Activated CD8-positive, alpha-beta T cell treated with anti-CD3 and anti-CD28 coated beads for 36 hours (primary cell): Measurements from ENCODE around the gene GDF7. TPM values are rescaled to one million over a fixed set of nuclear protein-coding genes. Genes with fewer than 3 reads are reported as not detected.

ENCODE experiments used
- ATAC-seq: fragments of 200-7000 bp; cut with Tn5 transposase; one replicate; pipeline ENCODE4 v1.10.0; 2021; ENCODE audit warnings: mild to moderate bottlenecking, moderate library complexity
- CTCF ChIA-PET: fragments of 350-600 bp; sonication (Branson Sonifier 250); formaldehyde crosslinking; loops from one replicate; lab custom pipeline; 2021; ENCODE audit warnings: antibody characterized with exemption; lab: Charles Lee
- POLR2A ChIA-PET: fragments of 350-600 bp; sonication (Branson Sonifier 250); formaldehyde crosslinking; loops from one replicate; lab custom pipeline; 2021; ENCODE audit warnings: antibody characterized with exemption; lab: Charles Lee
- DNase-seq: peaks from one replicate; pipeline ENCODE4 v3.0.0-alpha.2; 2020
- H3K27ac Mint-ChIP-seq: one replicate; pipeline ENCODE4 v1.8.0; 2021; ENCODE audit warnings: mild to moderate bottlenecking, mixed read lengths
- H3K27me3 Mint-ChIP-seq: one replicate; pipeline ENCODE4 v1.8.0; 2021; ENCODE audit warnings: mixed read lengths
- H3K36me3 Mint-ChIP-seq: one replicate; pipeline ENCODE4 v1.8.0; 2021; ENCODE audit warnings: low read depth, mixed read lengths
- H3K4me1 Mint-ChIP-seq: one replicate; pipeline ENCODE4 v1.8.0; 2021; ENCODE audit warnings: low read depth, mixed read lengths
- H3K4me3 Mint-ChIP-seq: one replicate; pipeline ENCODE4 v1.8.0; 2021; ENCODE audit warnings: mild to moderate bottlenecking, moderate library complexity, mixed read lengths
- H3K9me3 Mint-ChIP-seq: one replicate; pipeline ENCODE4 v1.8.0; 2021; ENCODE audit warnings: mixed read lengths
- intact Hi-C: fragments of 100-400 bp; cut with micrococcal nuclease; formaldehyde crosslinking; loops from one replicate; pipeline ENCODE4 v1.10.0; 2022
- total RNA-seq, 2 experiments: library from RNA; stranded (reverse); gene quantifications; one replicate each; pipeline ENCODE4 v1.2.3, GENCODE V29; 2021
- TF ChIP-seq, protein P1 (sequence below): fragments of 200-600 bp; IDR thresholded peaks from one replicate; pipeline ENCODE4 v1.8.0; 2022; ENCODE audit warnings: antibody characterized with exemption, mild to moderate bottlenecking

Gene GDF7
- total RNA-seq, 2 experiments from 2014 or later, result not detected

DNA sequence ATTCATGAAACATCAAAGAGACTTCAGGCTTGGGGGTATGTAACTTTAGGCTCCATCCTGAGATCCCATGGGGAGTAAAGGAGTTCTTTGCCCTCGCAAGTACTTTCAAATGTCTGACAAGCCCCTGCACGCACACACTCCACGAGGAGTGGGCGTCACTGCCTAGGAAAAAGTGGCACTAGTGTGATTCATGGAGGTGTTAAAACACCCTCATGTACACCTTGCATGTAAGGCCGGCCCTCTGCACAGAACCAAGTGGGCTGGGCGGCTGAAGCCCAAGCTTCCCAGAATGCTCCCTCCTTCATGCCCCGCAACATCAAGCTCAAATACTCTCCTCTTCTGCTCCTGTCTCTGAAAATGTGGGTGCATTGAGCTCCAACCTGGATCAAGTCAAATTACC, 23.9 kb upstream of the GDF7 start:
- DNase-seq, result no peak
- ATAC-seq, result no peak
- Mint-ChIP-seq H3K4me1 (no peaks in the 10 kb centered on the region), H3K4me3 (no peak overlapping the region), H3K9me3 (no peaks in the 10 kb centered on the region), H3K36me3 (no peaks in the 10 kb centered on the region), H3K27ac (no peak overlapping the region), H3K27me3 (no peaks in the 10 kb centered on the region)
- ChIA-PET POLR2A (interaction anchor here (0.6 to 1.4 kb wide), 2 partner anchors 7 to 196 kb away, joined by 3 to 4 read pairs; partner anchors contain the start of genes HS1BP3 and RHOB), CTCF (interaction anchor here (0.6 to 7.6 kb wide), 38 partner anchors 8 to 327 kb away, joined by 3 to 117 read pairs (median 4); partner anchors contain the start of genes HS1BP3 and RHOB)
- TF ChIP-seq, protein P1, sequence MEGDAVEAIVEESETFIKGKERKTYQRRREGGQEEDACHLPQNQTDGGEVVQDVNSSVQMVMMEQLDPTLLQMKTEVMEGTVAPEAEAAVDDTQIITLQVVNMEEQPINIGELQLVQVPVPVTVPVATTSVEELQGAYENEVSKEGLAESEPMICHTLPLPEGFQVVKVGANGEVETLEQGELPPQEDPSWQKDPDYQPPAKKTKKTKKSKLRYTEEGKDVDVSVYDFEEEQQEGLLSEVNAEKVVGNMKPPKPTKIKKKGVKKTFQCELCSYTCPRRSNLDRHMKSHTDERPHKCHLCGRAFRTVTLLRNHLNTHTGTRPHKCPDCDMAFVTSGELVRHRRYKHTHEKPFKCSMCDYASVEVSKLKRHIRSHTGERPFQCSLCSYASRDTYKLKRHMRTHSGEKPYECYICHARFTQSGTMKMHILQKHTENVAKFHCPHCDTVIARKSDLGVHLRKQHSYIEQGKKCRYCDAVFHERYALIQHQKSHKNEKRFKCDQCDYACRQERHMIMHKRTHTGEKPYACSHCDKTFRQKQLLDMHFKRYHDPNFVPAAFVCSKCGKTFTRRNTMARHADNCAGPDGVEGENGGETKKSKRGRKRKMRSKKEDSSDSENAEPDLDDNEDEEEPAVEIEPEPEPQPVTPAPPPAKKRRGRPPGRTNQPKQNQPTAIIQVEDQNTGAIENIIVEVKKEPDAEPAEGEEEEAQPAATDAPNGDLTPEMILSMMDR, result no peak
- intact Hi-C loops, result loop anchor here (2.0 kb wide), 1 partner anchor 198 kb away; no protein-coding TSS in a partner anchor

DNA sequence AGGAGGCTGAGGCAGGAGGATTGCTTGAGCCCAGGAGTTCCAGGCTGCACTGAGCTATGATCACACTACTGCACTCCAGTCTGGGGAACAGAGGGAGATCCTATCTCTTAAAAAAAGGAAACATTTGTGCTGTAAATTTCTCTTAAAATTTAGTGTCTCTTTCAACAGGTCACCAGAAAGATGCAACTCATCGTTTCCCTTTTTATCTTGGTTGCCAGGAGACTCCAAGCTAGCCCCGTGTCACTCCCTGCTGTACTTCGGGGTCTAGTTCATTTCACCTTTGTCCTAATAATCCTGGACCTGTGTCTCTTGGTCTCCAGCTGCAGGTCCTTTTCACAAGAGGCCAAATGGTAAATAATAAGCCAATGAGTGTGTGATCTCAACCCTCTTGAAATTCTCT, 23.1 kb upstream of the GDF7 start:
- H3K36me3 Mint-ChIP-seq, result no peaks in the 10 kb centered on the region
- ChIA-PET CTCF (interaction anchor here (0.6 to 7.6 kb wide), 17 partner anchors 8 to 236 kb away, joined by 3 to 117 read pairs (median 5); partner anchors contain the start of gene RHOB), POLR2A (no interaction called here)
- intact Hi-C loops, result loop anchor here (2.0 kb wide), 1 partner anchor 199 kb away; no protein-coding TSS in a partner anchor
- H3K9me3 Mint-ChIP-seq, result no peaks in the 10 kb centered on the region
- TF ChIP-seq, protein P1, result no peak
- H3K27me3 Mint-ChIP-seq, result no peaks in the 10 kb centered on the region
- no peak overlapping the region for H3K27ac Mint-ChIP-seq
- DNase-seq (no peak), ATAC-seq (no peak)
- H3K4me3 Mint-ChIP-seq, result no peak overlapping the region
- H3K4me1 Mint-ChIP-seq, result no peaks in the 10 kb centered on the region

DNA sequence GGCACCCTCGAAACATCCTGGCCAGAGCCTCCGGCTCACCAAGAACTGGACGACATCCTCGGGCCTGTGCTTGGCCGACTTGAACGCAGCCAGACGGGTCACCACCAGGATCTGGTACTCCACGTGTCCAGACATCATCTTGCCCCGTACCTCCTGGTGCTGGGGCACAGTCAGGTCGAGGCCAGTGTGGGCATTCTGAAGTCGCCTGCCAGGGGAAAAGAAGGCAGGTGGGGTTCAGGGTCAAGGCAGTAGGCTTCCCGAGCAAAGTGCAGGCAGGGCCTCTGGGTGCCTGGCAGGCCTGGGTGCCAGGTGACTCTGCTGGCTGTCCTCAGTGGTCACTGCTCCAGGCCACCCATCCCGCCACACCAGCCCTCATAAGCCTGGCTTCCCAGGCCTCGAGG, 21.6 kb upstream of the GDF7 start:
- no peaks in the 10 kb centered on the region for H3K9me3 Mint-ChIP-seq
- ATAC-seq, result no peak
- DNase-seq, result no peak
- H3K36me3 Mint-ChIP-seq, result no peaks in the 10 kb centered on the region
- intact Hi-C loops, result no loop called here
- H3K27ac Mint-ChIP-seq, result no peak overlapping the region
- no peaks in the 10 kb centered on the region for H3K27me3 Mint-ChIP-seq
- H3K4me1 Mint-ChIP-seq, result peaks cover 12% of the 10 kb centered on the region
- TF ChIP-seq, protein P1, result no peak
- CTCF ChIA-PET, result interaction anchor here (4.0 to 4.4 kb wide), 2 partner anchors 16 to 235 kb away, joined by 28 to 45 read pairs; no protein-coding TSS in a partner anchor
- POLR2A ChIA-PET, result no interaction called here
- no peak overlapping the region for H3K4me3 Mint-ChIP-seq

DNA sequence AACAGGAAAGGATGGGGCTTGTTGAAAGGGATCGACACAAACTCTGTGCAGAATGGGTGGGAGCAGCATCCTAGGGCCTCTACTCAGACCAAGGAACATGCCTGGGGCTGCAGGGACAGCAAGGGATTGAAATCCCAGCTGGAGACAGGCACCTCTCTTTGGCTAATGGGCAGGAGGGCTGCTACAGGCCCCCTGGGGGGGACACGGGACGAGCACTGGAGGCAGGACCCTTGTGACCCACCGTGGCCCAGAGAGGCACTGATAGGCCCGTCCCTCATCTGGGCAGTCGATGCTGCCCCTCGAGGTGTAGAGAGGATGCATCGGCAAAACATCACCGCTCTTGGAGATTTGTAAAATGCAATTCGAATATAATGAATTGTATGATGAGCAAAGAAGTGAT, 21.2 kb upstream of the GDF7 start:
- H3K4me1 Mint-ChIP-seq, result peaks cover 14% of the 10 kb centered on the region
- DNase-seq, result no peak
- TF ChIP-seq, protein P1, result no peak
- H3K9me3 Mint-ChIP-seq, result no peaks in the 10 kb centered on the region
- H3K27ac Mint-ChIP-seq, result no peak overlapping the region
- intact Hi-C loops, result no loop called here
- ATAC-seq, result no peak
- H3K36me3 Mint-ChIP-seq, result no peaks in the 10 kb centered on the region
- no peaks in the 10 kb centered on the region for H3K27me3 Mint-ChIP-seq
- POLR2A ChIA-PET, result no interaction called here
- CTCF ChIA-PET, result interaction anchor here (0.6 kb wide), 1 partner anchor 202 kb away, joined by 3 read pairs; no protein-coding TSS in a partner anchor
- no peak overlapping the region for H3K4me3 Mint-ChIP-seq

DNA sequence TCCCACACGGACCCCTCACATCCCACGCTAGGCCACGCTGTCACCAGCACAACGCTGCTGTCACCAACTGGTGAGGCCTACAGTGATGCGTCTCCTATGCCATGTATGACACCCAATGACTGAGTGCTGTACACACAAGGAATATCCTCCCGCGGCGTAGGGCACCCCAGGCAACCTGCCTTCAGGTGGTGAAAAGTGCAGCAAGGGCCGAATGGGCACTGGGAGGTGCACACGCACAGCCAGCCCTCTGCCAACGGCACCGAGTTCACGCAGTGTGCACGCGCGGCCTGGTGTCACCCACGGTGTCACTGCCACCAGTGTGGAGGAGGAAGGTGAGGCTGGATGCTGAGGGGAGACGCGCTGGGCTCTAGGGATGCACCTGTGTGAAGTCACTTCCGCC, 20.5 kb upstream of the GDF7 start:
- TF ChIP-seq, protein P1, result no peak
- no peak for DNase-seq
- ChIA-PET CTCF (interaction anchor here (0.8 to 5.6 kb wide), 2 partner anchors 202 to 206 kb away, joined by 3 to 35 read pairs; no protein-coding TSS in a partner anchor), POLR2A (no interaction called here)
- Mint-ChIP-seq H3K36me3 (no peaks in the 10 kb centered on the region), H3K27ac (no peak overlapping the region), H3K4me1 (peaks cover 17% of the 10 kb centered on the region), H3K27me3 (no peaks in the 10 kb centered on the region), H3K9me3 (no peaks in the 10 kb centered on the region), H3K4me3 (no peak overlapping the region)
- intact Hi-C loops, result no loop called here
- ATAC-seq, result no peak
